Astrocyte of the cerebellum (primary cell): ENCODE data around the gene SLC27A1.

Experiments
- DNase-seq: peaks from one replicate; pipeline ENCODE4 v3.0.0-alpha.2; 2011; ENCODE audit warnings: low read depth
- H3K4me3 ChIP-seq: 2 replicates; pipeline ENCODE4 v1.5.1; 2011; ENCODE audit warnings: mild to moderate bottlenecking, low read depth, low read length, moderate library complexity
- in situ Hi-C: cut with HindIII; loops from 2 replicates; pipeline ENCODE4 v1.10.0; 2017; ENCODE audit warnings: low sequenced_read_pairs
- TF ChIP-seq, protein P1 (sequence below): IDR thresholded peaks from 2 replicates; pipeline ENCODE4 v1.5.1; 2012; ENCODE audit warnings: low read length, low read depth, moderate library complexity, mild to moderate bottlenecking; ENCODE audit errors: missing control alignments

SLC27A1 gene

DNA sequence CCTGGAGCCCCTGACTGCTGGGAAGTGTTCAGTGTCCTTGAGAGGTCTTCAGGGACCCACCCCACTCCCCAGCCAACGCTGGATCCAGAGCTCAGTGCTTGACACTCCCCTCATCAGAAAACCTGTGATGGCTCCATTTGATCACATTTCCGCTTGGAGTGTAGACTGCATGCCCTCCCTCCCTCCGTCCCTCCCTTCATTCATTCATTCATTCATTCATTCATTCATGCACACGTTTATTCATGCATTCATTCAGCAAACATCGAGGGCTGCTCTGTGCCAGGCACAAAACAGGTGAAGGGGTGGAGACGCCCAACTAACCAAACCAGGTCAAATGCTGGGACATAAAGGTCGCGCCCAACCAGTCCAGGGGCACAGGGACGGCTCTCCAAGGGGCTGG, 54.8 kb downstream of the SLC27A1 start:
- TF ChIP-seq, protein P1, sequence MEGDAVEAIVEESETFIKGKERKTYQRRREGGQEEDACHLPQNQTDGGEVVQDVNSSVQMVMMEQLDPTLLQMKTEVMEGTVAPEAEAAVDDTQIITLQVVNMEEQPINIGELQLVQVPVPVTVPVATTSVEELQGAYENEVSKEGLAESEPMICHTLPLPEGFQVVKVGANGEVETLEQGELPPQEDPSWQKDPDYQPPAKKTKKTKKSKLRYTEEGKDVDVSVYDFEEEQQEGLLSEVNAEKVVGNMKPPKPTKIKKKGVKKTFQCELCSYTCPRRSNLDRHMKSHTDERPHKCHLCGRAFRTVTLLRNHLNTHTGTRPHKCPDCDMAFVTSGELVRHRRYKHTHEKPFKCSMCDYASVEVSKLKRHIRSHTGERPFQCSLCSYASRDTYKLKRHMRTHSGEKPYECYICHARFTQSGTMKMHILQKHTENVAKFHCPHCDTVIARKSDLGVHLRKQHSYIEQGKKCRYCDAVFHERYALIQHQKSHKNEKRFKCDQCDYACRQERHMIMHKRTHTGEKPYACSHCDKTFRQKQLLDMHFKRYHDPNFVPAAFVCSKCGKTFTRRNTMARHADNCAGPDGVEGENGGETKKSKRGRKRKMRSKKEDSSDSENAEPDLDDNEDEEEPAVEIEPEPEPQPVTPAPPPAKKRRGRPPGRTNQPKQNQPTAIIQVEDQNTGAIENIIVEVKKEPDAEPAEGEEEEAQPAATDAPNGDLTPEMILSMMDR: no peak
- no peak for DNase-seq
- in situ Hi-C loops: no loop called here
- H3K4me3 ChIP-seq: no peak overlapping the region

DNA sequence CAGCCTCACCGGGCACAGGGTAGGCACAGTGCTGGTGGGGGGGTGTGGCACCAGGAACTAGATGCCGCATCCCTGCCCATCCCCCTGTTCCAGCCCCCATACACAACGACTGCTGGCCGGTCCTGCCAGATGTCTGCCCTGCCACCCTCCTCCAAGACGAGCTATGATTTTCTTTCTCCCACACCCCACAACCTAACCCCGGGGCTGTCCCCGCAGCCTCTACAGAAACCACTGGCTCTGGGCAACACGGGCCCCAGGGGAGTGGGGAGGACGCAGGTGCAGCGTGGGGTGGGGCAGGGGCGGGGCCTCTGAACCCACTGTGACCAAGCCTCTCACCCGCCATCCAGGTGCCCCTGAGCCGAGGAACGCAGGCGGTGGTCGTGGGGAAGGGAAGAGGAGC, 56.6 kb downstream of the SLC27A1 start:
- DNase-seq: no peak
- in situ Hi-C loops: no loop called here
- TF ChIP-seq, protein P1: no peak
- no peak overlapping the region for H3K4me3 ChIP-seq

DNA sequence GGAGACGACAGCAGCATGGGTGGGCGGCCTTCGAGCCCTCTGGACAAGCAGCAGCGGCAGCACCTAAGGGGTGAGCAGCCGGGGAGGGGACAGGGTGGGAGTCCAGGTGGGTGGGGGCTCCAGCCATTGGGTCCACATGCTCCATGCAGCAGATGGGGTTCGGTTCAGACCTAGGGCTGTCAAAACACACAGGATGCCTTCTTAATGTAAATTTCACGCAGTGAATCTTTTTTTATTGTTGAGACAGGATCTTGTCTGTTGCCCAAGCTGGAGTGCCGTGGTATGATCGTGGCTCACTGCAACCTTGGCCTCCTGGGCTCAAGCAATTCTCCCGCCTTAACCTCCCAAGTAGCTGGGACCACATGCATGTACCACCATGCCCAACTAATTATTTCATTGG, 57.0 kb downstream of the SLC27A1 start:
- H3K4me3 ChIP-seq: no peak overlapping the region
- TF ChIP-seq, protein P1: no peak
- in situ Hi-C loops: no loop called here
- no peak for DNase-seq

DNA sequence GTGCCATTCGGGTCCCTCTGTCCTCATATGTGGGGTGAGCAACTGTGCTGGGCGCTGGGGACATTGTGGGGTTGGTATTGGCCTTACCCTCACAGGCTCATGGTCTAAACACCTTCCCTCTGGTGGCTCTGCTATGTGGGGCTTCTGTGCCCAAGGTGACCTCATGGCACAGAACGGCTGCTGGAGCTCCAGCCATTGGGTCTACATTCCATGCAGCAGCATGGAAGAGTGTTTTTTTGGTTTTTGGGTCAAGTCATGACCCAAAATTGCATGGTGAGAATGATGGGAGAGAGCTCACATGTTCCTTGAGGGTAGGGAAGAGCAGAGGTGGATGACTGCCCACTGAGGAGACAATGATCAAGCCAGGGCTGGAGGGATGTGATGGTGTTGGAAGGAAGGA, 58.3 kb downstream of the SLC27A1 start:
- H3K4me3 ChIP-seq: no peak overlapping the region
- no peak for DNase-seq

DNA sequence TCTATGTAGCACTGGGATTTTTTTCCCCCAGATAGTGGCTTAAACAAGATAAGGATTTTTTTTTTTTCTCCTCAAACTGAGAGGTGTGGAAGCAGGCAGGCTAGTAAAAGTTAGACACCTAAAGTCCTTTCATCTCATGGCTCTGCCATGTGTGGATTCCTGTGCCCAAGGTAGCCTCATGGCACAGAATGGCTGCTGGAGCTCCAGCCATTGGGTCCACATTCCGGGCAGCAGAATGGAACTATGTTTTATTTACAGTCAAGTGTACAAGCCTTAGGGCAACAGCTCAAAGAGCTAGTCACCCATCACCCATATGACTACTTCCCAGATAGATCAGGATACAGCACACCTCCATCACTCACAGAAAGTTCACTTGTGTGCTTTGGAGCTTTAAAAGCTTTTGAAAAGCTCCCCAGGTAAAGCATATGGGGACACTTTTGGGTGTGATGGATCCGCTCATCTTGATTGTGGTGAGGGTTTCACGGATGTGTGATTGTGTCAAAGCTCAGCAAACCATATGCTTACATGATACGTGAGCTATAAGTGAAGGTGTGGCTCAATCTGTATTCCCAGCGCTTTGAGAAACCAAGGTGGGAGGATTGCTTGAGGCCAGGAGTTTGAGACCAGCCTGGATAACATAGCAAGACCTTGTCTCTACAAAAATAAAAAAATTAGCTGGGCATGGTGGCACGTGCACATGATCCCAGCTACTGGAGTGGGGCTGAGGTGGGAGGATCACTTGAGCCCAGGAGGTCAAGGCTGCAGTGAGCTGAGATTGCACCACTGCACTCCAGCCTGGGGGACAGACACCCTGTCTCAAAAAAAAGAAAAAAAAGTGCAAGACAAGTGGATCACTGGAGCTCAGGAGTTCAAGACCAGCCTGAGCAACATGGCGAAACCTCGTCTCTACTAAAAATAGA, 59.2 kb downstream of the SLC27A1 start:
- DNase-seq: no peak
- H3K4me3 ChIP-seq: no peak overlapping the region
- in situ Hi-C loops: no loop called here
- TF ChIP-seq, protein P1: no peak

More for the DNA sequence above, 58.3 kb downstream of the SLC27A1 start:
- in situ Hi-C loops: no loop called here
- TF ChIP-seq, protein P1: no peak

DNA sequence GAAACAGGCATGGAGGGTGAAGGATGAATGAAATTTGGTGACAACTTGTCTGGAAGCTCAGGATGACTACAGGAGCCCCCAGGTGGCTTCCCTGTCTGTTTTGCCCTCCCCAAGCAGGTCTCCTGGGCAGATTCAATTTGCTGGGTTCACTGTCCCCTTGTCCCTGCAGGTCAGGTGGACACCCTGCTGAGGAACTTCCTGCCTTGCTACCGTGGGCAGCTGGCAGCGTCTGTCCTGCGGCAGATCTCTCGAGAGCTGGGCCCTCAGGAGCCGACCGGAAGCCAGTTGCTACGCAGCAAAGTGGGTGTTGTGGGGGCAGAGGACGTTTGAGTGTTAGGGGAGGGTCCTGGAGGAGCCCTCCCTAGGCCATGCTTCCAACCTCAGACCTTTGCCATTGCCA, 60.3 kb downstream of the SLC27A1 start:
- no peak overlapping the region for H3K4me3 ChIP-seq
- no peak for DNase-seq
- TF ChIP-seq, protein P1: no peak
- in situ Hi-C loops: no loop called here
